GM18867 (cell line): ENCODE measurements around the gene VGLL3.

Experiments used
- ATAC-seq: cut with Tn5 transposase; IDR thresholded peaks from one replicate; pipeline ENCODE4 v1.9.1; 2021; ENCODE audit warnings: mild to moderate bottlenecking, moderate library complexity; ENCODE audit not compliant: unreplicated experiment

VGLL3 gene

GRCh38 chr3:86954747-86955146, 36.2 kb downstream of the VGLL3 start:
- ATAC-seq = no peak

DNA sequence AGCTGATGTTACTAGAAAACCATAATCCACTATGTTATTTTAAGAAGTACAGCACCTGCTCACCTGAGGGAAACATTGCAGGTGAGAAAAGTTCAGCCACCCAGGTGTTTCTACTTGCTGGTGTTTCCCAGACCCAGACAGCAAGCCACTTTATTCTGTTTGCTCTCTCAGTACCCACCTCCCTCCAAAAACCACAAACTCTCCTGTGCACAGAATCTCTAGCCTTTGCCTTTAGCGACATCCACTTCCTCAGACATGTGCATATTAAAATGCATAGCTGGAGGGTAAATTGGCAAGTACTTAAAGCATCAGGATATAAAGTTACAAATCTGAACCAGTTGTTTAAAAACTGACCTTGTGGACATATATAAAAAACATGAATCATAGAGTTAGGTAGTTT, 36.7 kb downstream of the VGLL3 start:
- no peak for ATAC-seq

- no peak for ATAC-seq
These were observed 39.6 kb downstream of the VGLL3 start for GRCh38 chr3:86951322-86951721.

GRCh38 chr3:86950717-86951116, 40.2 kb downstream of the VGLL3 start:
- no peak for ATAC-seq

DNA sequence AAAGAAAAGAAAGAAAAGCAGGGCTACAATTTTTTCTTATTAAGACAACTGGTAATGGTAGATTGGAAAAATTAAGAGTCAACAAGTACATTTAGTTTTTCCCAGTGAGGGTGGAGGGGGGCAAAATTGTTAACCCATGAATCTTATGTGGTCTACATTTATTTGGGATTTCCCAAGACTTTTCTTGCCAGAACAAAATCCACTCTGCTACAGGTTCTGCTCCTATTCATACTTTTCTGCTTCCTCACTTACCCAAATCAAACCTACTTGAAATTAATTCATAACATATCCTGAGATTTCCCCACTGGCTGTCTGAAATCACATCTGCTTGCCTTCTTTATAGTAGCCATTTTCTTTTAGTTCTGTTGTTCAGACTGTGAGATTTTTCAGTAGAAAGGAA, 41.1 kb downstream of the VGLL3 start:
- ATAC-seq = no peak

- no peak for ATAC-seq
These were observed 42.1 kb downstream of the VGLL3 start for GRCh38 chr3:86948822-86949221.

DNA sequence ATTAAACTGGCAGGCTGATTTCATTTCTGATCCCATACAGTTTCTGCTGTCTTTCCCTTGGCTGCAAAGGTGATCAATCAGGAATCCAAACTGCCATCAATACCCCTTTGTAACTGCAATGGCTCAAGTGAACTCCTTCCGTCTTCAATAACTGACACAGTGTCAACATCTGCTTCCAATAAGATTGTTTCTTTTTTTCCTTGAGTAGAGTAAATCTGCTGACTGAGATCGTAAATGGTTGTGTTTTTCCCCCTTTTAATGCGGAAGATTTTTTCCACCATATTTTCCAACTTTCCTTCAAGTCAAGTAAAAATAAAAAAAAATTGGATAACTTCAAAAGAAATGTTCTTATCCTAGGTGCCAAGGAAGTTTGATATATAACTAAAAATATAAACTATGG, 48.7 kb downstream of the VGLL3 start:
- ATAC-seq = no peak

- no peak for ATAC-seq
These were observed 52.4 kb downstream of the VGLL3 start for GRCh38 chr3:86938416-86939105.

DNA sequence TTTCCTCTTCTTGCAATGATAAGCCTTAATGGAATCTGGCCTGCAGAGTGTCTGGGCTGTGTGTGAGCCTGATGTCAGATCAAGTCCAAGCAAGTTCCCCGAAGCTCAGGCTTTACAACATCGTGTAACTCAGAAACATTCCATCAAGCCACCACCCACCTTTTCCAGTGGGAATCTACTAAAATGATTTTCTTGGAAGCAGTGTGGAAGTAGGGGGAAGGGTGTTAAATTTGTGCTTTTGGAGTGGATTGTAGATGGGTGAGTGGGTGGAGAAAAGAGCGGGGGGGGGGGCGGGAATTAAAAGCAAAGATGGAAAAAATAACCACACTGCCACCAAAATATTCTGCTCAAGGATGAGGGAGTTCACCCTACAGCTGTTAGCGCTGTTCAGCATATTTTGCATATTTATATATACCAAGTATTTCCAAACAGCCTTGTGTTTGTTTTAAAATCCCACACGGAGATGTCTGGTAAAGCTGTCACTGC, 53.6 kb downstream of the VGLL3 start:
- ATAC-seq = no peak

DNA sequence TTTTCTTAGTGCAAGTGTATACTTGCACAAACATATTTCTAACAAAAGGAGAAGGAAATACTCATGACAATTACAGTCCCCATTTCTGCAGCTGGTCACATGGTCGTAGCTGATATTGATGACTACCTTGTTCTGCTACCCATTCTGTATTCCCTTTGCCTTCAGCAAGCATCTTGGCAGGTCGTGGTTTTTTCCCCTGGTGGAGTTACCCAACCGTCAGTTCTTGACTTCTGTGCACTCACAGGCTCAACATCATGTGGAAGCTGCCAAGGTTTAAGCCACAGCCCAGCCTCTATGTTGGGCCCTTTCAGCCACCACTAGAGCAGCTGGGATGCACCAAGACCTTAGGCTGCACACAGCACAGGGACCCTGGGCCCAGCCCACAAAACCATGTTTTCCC, 56.1 kb downstream of the VGLL3 start:
- no peak for ATAC-seq

DNA sequence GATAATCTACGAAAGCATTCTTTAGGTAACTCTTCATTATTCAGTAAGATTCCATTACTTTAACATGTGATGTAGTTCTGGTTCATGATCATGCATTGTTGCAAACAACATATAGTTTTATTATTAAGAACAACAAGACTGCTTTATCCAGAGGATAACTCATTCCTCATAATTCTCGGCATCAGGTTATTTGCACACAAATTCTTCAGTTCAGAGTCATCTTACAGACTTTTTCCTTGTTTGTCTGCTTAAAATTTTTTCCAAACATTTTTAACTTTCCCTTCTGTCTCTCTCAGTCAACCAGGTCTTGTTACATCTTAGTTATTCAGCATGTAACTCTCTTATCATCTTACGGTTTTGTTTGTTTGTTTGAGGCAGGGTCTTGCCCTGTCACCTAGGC, 60.1 kb downstream of the VGLL3 start:
- ATAC-seq = no peak

- ATAC-seq = no peak
These were observed 60.8 kb downstream of the VGLL3 start for GRCh38 chr3:86930181-86930580.

- ATAC-seq = no peak
These were observed 61.9 kb downstream of the VGLL3 start for GRCh38 chr3:86929046-86929445.

- no peak for ATAC-seq
These were observed 67.9 kb downstream of the VGLL3 start for GRCh38 chr3:86923071-86923491.

DNA sequence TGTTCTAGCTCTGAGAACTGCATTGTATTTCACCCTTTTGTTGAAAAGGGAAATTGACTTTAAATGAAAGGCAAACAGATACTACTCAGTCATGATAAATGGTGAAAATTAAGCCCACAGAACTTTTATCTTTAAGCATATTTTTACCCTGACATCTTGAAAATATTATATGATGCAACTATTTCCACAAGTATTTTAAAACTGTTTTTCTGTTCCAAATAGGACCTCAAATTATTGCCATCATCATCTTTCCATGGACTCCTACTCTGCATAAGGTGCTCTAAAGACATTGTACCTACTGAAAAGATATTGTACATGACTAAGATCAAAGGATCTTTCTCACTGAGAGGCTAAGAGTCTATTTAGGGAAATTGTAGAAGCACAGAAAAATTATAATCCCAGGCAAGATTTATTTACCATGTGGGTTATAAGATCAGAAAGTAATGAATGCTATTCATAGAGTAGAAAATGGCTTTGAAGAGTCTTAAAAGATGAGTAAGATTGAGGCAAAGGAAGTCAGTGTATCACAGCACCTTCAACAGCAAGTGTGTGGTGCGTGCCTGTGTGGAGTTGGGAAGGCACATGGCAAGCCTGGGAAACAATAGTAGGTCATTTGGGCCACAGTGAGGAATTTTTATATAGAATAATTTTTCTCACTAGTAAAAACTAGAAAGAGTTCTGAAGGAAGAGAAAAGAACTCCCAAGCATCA, 68.8 kb downstream of the VGLL3 start:
- no peak for ATAC-seq

DNA sequence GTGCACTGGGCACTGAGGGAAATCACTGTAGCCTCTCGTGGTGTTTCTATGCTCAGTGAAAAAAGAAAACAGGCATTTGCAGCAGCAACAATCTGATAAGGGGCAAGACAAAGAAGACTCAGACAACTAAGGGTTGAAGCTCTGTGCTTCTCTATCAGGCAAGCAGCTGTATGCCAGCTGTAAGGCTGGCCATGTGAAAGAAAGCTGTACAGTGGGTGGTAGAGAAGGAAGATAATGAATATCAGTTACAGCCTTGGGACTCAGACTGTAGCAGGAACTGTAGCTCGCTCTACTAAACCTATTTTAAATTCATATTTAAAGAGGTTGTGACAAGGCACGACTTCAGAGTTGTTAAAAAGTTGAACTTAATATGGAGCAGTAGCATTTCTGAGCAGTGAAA, 76.3 kb downstream of the VGLL3 start:
- ATAC-seq = no peak

GRCh38 chr3:86913160-86913559, 77.8 kb downstream of the VGLL3 start:
- no peak for ATAC-seq

GRCh38 chr3:86895202-86895601, 95.7 kb downstream of the VGLL3 start:
- ATAC-seq = no peak

DNA sequence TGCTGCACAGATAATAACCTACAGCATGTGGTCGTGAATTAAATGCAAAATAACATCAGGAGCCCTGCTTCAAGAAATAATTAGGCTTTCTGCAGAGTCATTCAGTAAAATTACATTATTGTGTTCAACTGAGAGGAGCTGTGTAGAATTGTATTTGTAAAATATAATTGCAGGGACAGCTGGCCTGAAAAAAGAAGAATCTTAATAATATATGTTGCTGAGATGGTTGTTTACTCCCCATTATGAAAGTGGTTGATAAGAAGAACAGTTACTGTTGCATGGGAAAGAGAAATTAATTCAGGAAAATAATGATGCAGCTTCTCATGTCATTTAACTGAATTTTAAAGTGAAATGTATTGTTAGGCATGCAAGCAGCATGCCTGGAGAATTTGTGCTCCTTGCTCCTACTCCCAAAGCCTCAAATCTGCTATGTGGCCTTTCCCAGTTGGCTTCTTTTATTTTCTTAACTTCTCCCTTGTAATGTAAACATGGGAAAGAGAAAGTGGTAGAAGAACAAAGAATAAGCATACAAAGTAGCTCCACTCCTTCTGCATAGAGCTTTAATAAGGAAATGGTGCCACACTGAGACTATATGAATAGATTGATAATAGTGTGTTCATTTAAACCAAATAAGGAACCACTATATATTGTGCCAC, 100.1 kb downstream of the VGLL3 start:
- no peak for ATAC-seq
